ENCODE results near the gene LRRC63.

LRRC63 gene

GRCh38 chr13:46289260-46289955, 77.7 kb downstream of the LRRC63 start:
- peak; percentile 65 for TF ChIP-seq CTCF (conservative IDR thresholded peaks at IDR 0.05)
- peak overlapping the region; percentile 72 for H3K27ac ChIP-seq

GRCh38 chr13:46290434-46290833, 78.7 kb downstream of the LRRC63 start:
- no peak for TF ChIP-seq CTCF (conservative IDR thresholded peaks at IDR 0.05)

GRCh38 chr13:46293436-46293835, 81.7 kb downstream of the LRRC63 start:
- no peak for TF ChIP-seq CTCF (conservative IDR thresholded peaks at IDR 0.05)
- no peak overlapping the region for H3K27ac ChIP-seq

More at GRCh38 chr13:46290434-46290833, 78.7 kb downstream of the LRRC63 start:
- H3K27ac ChIP-seq, result peak overlapping the region; percentile 72

- H3K27ac ChIP-seq, result peak overlapping the region; percentile 81
Measured at GRCh38 chr13:46295491-46296114, 83.9 kb downstream of the LRRC63 start.

GRCh38 chr13:46296115-46296822, 84.5 kb downstream of the LRRC63 start:
- H3K27ac ChIP-seq, result peak overlapping the region; percentile 81
- TF ChIP-seq CTCF (conservative IDR thresholded peaks at IDR 0.05), result no peak

More at GRCh38 chr13:46295491-46296114, 83.9 kb downstream of the LRRC63 start:
- TF ChIP-seq CTCF (conservative IDR thresholded peaks at IDR 0.05), result no peak

GRCh38 chr13:46296921-46297320, 85.2 kb downstream of the LRRC63 start:
- no peak for TF ChIP-seq CTCF (conservative IDR thresholded peaks at IDR 0.05)
- peak overlapping the region; percentile 81 for H3K27ac ChIP-seq

GRCh38 chr13:46297361-46297811, 85.7 kb downstream of the LRRC63 start:
- TF ChIP-seq CTCF (conservative IDR thresholded peaks at IDR 0.05), result no peak

More at GRCh38 chr13:46297361-46297811, 85.7 kb downstream of the LRRC63 start:
- peak overlapping the region; percentile 81 for H3K27ac ChIP-seq

Measured in VCaP (cell line).